PC-3 (cell line): Measurements from ENCODE around the gene NPAS2. TPM values are rescaled to one million over a fixed set of nuclear protein-coding genes. Genes with fewer than 3 reads are reported as not detected.

Source experiments
- ATAC-seq: fragments of 200-7000 bp; cut with Tn5 transposase; 2 replicates; pipeline ENCODE4 v1.9.1; 2020; ENCODE audit warnings: mild to moderate bottlenecking, moderate library complexity
- BruUV-seq: library from RNA; stranded (reverse); fragments of 400-500 nt; replicated peaks from 2 replicates; lab custom pipeline; 2021; lab: Mats Ljungman, UMichigan
- CTCF ChIA-PET: fragments of 300-600 bp; sonication (Branson Sonifier 250); formaldehyde crosslinking; loops from one replicate; lab custom pipeline; 2022; ENCODE audit warnings: antibody characterized with exemption; lab: Charles Lee
- POLR2A ChIA-PET: fragments of 300-600 bp; sonication (Branson Sonifier 250); formaldehyde crosslinking; loops from one replicate; lab custom pipeline; 2022; ENCODE audit warnings: antibody characterized with exemption; ENCODE audit not compliant: unreplicated experiment; lab: Charles Lee
- DNase-seq: peaks from one replicate; pipeline ENCODE4 v3.0.0-alpha.2; 2015
- H2AFZ ChIP-seq: fragments of 300-600 bp; sonication (generic); 2 replicates; pipeline ENCODE4 v1.6.0; 2016; ENCODE audit warnings: antibody characterized with exemption, low read length
- H3F3A ChIP-seq: fragments of 300-600 bp; sonication (generic); one replicate; pipeline ENCODE4 v1.6.0; 2017; ENCODE audit warnings: antibody characterized with exemption, low read length, control low read depth, mild to moderate bottlenecking; ENCODE audit not compliant: unreplicated experiment
- H3K27ac ChIP-seq: fragments of 300-600 bp; sonication (generic); 2 replicates; pipeline ENCODE4 v1.5.1; 2016; ENCODE audit warnings: mild to moderate bottlenecking, low read length
- H3K27me3 ChIP-seq: fragments of 300-600 bp; sonication (generic); 2 replicates; pipeline ENCODE4 v1.6.1; 2016; ENCODE audit warnings: low read length, mixed read lengths
- H3K36me3 ChIP-seq: fragments of 300-600 bp; sonication (generic); 2 replicates; pipeline ENCODE4 v1.6.1; 2016; ENCODE audit warnings: low read depth, mixed run types, low read length, mixed read lengths
- H3K4me1 ChIP-seq: fragments of 300-600 bp; sonication (generic); 2 replicates; pipeline ENCODE4 v1.5.1; 2016; ENCODE audit warnings: low read length; ENCODE audit not compliant: insufficient read depth
- H3K4me2 ChIP-seq: fragments of 300-600 bp; sonication (generic); 2 replicates; pipeline ENCODE4 v1.6.0; 2016; ENCODE audit warnings: low read length
- H3K4me3 ChIP-seq: fragments of 300-600 bp; sonication (generic); 2 replicates; pipeline ENCODE4 v1.5.1; 2016; ENCODE audit warnings: mild to moderate bottlenecking, low read length, mixed read lengths
- H3K79me2 ChIP-seq: fragments of 300-600 bp; sonication (generic); 2 replicates; pipeline ENCODE4 v1.6.1; 2017; ENCODE audit warnings: low read length, mixed read lengths
- H3K9ac ChIP-seq: fragments of 300-600 bp; sonication (generic); 2 replicates; pipeline ENCODE4 v1.6.0; 2016; ENCODE audit warnings: mild to moderate bottlenecking, low read length
- H3K9me2 ChIP-seq: fragments of 300-600 bp; sonication (generic); replicated peaks from 2 replicates; pipeline ENCODE4 v1.6.1; 2016; ENCODE audit warnings: mixed run types, low read length, mixed read lengths
- H3K9me3 ChIP-seq: fragments of 300-600 bp; sonication (generic); 2 replicates; pipeline ENCODE4 v1.6.1; 2016; ENCODE audit warnings: low read length, mixed read lengths
- H4K20me1 ChIP-seq: fragments of 300-600 bp; sonication (generic); 2 replicates; pipeline ENCODE4 v1.6.1; 2016; ENCODE audit warnings: low read length, mixed read lengths
- EZH2 ChIP-seq: fragments of 300-600 bp; sonication (generic); IDR thresholded peaks from one replicate; pipeline ENCODE4 v1.6.1; 2017; ENCODE audit warnings: antibody characterized with exemption, mild to moderate bottlenecking, low read length; ENCODE audit not compliant: unreplicated experiment
- EZH2phosphoT487 ChIP-seq: fragments of 300-600 bp; sonication (generic); IDR thresholded peaks from 2 replicates; pipeline ENCODE4 v1.6.1; 2018; ENCODE audit warnings: mild to moderate bottlenecking, antibody characterized with exemption, low read length, borderline replicate concordance
- intact Hi-C: fragments of 100-400 bp; cut with micrococcal nuclease; formaldehyde crosslinking; loops from 2 replicates; pipeline ENCODE4 v1.9.0; 2023
- total RNA-seq: library from RNA; depleted of rRNA; stranded (reverse); fragments of >200 nt; gene quantifications from 2 replicates; pipeline ENCODE4 v1.2.3, GENCODE V29; 2014
- TF ChIP-seq, protein P1 (sequence below): fragments of 300-600 bp; sonication (generic); conservative IDR thresholded peaks from 2 replicates; pipeline ENCODE4 v1.5.1; 2017; ENCODE audit warnings: antibody characterized with exemption, low read depth, mild to moderate bottlenecking, low read length

Gene NPAS2
- total RNA-seq, 1 experiment from 2014 or later = 55.4 TPM

DNA sequence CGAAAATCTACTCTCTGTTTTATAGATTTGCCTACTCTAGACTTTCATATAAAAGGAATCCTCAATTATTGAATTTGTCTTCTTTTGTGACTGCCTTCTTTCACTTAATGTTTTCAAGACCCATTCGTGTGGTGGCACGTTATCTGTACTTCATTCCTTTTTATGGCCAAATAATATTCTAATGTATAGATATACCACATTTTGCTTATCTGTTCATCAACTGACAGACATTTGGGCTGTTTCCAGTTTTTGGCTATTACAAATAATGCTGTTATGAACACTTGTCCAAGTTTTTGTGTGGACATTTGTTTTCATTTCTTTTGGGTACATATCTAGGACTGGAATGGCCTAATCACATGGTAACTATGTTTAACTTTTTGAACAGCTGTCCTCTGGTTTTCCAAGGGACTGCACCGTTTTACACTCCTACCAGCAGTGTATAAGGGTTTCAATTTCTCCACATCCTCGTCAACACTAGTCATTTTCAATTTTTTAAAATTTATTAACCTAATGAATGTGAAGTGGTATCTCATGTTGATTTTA is 9.3 kb upstream of the NPAS2 start:
- Histone ChIP-seq H3K27me3 (no peaks in the 10 kb centered on the region), H3K9me2 (no peaks in the 10 kb centered on the region), H3K9ac (no peak overlapping the region), H2AFZ (no peak overlapping the region), H3K9me3 (no peaks in the 10 kb centered on the region), H3F3A (no peaks in the 10 kb centered on the region), H3K4me3 (no peak overlapping the region), H3K79me2 (no peaks in the 10 kb centered on the region), H3K36me3 (no peaks in the 10 kb centered on the region), H3K4me2 (no peak overlapping the region), H3K27ac (no peak overlapping the region), H3K4me1 (peaks cover 5% of the 10 kb centered on the region; the same call in 1 of the 2 replicates), H4K20me1 (no peaks in the 10 kb centered on the region)
- ATAC-seq = no peak
- TF ChIP-seq, protein P1, sequence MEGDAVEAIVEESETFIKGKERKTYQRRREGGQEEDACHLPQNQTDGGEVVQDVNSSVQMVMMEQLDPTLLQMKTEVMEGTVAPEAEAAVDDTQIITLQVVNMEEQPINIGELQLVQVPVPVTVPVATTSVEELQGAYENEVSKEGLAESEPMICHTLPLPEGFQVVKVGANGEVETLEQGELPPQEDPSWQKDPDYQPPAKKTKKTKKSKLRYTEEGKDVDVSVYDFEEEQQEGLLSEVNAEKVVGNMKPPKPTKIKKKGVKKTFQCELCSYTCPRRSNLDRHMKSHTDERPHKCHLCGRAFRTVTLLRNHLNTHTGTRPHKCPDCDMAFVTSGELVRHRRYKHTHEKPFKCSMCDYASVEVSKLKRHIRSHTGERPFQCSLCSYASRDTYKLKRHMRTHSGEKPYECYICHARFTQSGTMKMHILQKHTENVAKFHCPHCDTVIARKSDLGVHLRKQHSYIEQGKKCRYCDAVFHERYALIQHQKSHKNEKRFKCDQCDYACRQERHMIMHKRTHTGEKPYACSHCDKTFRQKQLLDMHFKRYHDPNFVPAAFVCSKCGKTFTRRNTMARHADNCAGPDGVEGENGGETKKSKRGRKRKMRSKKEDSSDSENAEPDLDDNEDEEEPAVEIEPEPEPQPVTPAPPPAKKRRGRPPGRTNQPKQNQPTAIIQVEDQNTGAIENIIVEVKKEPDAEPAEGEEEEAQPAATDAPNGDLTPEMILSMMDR = no peak
- TF ChIP-seq EZH2phosphoT487 = no peak
- TF ChIP-seq EZH2 = no peak
- ChIA-PET CTCF (no interaction called here), POLR2A (no interaction called here)
- intact Hi-C loops = no loop called here
- DNase-seq = no peak
- no TSS peak for BruUV-seq

DNA sequence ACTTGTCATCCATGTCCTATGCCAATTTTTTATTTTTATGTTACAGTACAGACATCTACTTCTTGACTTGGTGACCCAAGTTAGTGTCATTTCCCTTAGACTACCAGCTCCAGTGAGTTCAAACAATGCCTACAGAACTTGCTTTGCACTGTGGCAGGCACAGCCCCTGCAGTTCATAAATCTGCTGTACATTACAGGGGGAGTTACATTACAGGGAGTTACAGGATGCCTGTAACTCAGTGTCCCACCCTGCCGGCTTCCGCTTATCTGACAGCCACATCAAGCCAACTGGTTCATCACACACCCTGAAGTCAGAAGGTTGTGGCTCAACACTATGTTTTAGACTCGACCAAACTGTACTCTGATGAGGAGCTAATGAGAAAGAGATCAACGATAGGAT is 7.8 kb upstream of the NPAS2 start:
- TF ChIP-seq, protein P1 = no peak
- no peak for TF ChIP-seq EZH2phosphoT487
- no peak for TF ChIP-seq EZH2
- Histone ChIP-seq H2AFZ (no peak overlapping the region), H3K79me2 (no peaks in the 10 kb centered on the region), H3K9me3 (no peaks in the 10 kb centered on the region), H3K27ac (no peak overlapping the region), H3K36me3 (no peaks in the 10 kb centered on the region), H3K9ac (no peak overlapping the region), H3K4me2 (no peak overlapping the region), H4K20me1 (no peaks in the 10 kb centered on the region), H3K27me3 (no peaks in the 10 kb centered on the region), H3K9me2 (no peaks in the 10 kb centered on the region), H3F3A (no peaks in the 10 kb centered on the region), H3K4me1 (peaks cover 12% of the 10 kb centered on the region), H3K4me3 (no peak overlapping the region)
- ChIA-PET POLR2A (no interaction called here), CTCF (interaction anchor here (0.5 kb wide), 1 partner anchor 31 kb away, joined by 3 read pairs; no protein-coding TSS in a partner anchor)
- DNase-seq (no peak), ATAC-seq (no peak)
- no TSS peak for BruUV-seq
- intact Hi-C loops = no loop called here

DNA sequence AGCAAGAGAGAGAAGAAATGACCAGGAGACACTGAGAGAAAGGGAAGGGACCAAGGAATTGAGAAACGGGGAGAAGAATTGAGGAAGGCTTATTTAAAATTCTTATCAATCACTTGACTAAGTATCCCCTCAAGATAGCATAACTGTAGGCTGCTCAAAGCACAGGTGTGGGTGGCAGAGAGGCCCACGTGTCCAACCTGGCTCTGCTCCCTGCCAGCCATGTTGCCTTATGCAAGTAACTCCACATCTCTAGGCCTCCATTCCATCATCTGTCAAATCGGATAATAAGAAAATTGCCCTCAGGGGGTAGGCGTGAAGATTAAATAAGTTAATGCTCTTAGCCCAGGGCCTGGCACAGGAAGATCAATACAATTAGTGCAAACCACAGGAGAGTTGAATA is 7.4 kb upstream of the NPAS2 start:
- ChIA-PET POLR2A (no interaction called here), CTCF (interaction anchor here (0.5 kb wide), 1 partner anchor 32 kb away, joined by 3 read pairs; no protein-coding TSS in a partner anchor)
- TF ChIP-seq, protein P1 = no peak
- TF ChIP-seq EZH2 (no peak), EZH2phosphoT487 (no peak)
- Histone ChIP-seq H3F3A (no peaks in the 10 kb centered on the region), H3K4me2 (no peak overlapping the region), H3K9me2 (no peaks in the 10 kb centered on the region), H3K9ac (no peak overlapping the region), H3K36me3 (no peaks in the 10 kb centered on the region), H3K27me3 (no peaks in the 10 kb centered on the region), H3K4me1 (peaks cover 16% of the 10 kb centered on the region), H2AFZ (no peak overlapping the region), H3K27ac (no peak overlapping the region), H3K4me3 (no peak overlapping the region), H3K9me3 (no peaks in the 10 kb centered on the region), H4K20me1 (no peaks in the 10 kb centered on the region), H3K79me2 (no peaks in the 10 kb centered on the region)
- ATAC-seq = no peak
- intact Hi-C loops = no loop called here
- no TSS peak for BruUV-seq
- no peak for DNase-seq
